Measurements from ENCODE around the gene PCNX1.

PCNX1 gene

DNA sequence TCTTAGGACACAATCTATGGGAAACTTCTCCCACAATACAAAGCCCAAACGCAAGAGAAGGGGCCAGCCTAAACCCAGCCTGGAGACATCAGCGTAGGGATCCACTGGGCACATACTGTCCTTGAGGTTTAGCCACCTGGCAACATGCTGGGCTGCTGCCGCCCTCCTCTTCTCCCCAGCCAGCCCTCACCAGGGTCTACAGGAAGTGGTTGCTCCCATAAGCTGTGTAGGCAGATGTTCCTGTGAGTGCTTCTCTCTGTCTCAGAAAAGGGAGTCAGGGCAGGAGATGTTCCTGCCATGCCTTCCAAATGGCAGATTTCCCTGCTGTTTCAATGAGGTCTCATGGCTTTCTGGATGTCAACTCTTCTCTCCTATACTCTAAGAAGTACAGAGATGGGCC, 241.4 kb downstream of the PCNX1 start:
- TF ChIP-seq ZC3H10 (CRISPR knock-in tag; IDR thresholded peaks at IDR 0.05) (no peak), BACH2 (CRISPR knock-in tag; IDR thresholded peaks at IDR 0.05; ENCODE audit: borderline replicate concordance) (no peak), TCF4 (CRISPR knock-in tag; IDR thresholded peaks at IDR 0.05; ENCODE audit: borderline replicate concordance) (no peak), ZFP3 (CRISPR knock-in tag; IDR thresholded peaks at IDR 0.05) (no peak), ZNF565 (CRISPR knock-in tag; conservative IDR thresholded peaks at IDR 0.05; ENCODE audit: low read depth) (no peak)
- TF ChIP-seq, protein P1, sequence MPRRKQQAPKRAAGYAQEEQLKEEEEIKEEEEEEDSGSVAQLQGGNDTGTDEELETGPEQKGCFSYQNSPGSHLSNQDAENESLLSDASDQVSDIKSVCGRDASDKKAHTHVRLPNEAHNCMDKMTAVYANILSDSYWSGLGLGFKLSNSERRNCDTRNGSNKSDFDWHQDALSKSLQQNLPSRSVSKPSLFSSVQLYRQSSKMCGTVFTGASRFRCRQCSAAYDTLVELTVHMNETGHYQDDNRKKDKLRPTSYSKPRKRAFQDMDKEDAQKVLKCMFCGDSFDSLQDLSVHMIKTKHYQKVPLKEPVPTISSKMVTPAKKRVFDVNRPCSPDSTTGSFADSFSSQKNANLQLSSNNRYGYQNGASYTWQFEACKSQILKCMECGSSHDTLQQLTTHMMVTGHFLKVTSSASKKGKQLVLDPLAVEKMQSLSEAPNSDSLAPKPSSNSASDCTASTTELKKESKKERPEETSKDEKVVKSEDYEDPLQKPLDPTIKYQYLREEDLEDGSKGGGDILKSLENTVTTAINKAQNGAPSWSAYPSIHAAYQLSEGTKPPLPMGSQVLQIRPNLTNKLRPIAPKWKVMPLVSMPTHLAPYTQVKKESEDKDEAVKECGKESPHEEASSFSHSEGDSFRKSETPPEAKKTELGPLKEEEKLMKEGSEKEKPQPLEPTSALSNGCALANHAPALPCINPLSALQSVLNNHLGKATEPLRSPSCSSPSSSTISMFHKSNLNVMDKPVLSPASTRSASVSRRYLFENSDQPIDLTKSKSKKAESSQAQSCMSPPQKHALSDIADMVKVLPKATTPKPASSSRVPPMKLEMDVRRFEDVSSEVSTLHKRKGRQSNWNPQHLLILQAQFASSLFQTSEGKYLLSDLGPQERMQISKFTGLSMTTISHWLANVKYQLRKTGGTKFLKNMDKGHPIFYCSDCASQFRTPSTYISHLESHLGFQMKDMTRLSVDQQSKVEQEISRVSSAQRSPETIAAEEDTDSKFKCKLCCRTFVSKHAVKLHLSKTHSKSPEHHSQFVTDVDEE (CRISPR knock-in tag; IDR thresholded peaks at IDR 0.05) = no peak
- no peak for ATAC-seq

DNA sequence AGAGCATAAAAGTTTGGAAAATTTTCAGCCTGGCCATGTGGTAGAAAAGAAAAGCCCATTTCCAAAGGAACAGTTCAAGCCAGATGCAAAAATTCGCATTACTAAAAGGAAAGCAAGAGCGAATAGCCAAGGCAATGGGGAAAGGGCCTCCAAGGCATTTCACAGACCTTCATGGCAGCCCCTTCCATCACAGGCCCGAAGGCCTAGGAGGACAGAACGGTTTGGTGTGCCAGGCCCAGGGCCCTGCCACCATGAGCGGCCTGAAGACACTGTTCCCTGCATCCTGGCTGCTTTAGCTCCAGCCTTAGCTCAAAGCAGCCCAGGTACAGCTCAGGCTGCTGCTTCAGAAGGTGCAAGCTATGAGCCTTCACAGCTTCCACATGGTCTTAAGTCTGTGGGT, 243.5 kb downstream of the PCNX1 start:
- no peak for TF ChIP-seq ARNTL (CRISPR knock-in tag; IDR thresholded peaks at IDR 0.05; ENCODE audit: borderline replicate concordance, low read depth)
- no peak for TF ChIP-seq BACH2 (CRISPR knock-in tag; IDR thresholded peaks at IDR 0.05; ENCODE audit: borderline replicate concordance)
- TF ChIP-seq ZNF8 (CRISPR knock-in tag; IDR thresholded peaks at IDR 0.05) = no peak
- no peak for TF ChIP-seq SNAI2 (CRISPR knock-in tag; IDR thresholded peaks at IDR 0.05)
- ATAC-seq = no peak

DNA sequence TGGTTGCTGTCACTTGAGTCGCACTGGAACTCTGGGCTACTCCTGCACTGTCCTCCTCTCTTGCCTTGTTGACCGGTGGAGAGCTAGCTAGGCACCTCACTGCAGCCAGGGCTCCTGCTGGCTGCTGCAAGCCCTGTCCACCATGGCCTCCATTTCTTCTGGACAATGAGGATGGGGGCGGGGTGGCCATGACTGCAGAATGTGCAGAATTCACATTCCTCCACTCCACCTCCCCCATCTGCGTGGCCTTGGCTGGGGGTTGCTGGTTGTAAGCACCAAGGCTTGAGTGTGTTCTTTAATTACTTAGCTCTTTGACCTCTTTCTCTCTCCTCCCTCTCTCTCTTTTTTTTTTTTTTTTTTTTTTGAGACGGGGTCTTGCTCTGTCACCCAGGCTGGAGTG, 248.5 kb downstream of the PCNX1 start:
- ATAC-seq = no peak
- TF ChIP-seq, protein P2, sequence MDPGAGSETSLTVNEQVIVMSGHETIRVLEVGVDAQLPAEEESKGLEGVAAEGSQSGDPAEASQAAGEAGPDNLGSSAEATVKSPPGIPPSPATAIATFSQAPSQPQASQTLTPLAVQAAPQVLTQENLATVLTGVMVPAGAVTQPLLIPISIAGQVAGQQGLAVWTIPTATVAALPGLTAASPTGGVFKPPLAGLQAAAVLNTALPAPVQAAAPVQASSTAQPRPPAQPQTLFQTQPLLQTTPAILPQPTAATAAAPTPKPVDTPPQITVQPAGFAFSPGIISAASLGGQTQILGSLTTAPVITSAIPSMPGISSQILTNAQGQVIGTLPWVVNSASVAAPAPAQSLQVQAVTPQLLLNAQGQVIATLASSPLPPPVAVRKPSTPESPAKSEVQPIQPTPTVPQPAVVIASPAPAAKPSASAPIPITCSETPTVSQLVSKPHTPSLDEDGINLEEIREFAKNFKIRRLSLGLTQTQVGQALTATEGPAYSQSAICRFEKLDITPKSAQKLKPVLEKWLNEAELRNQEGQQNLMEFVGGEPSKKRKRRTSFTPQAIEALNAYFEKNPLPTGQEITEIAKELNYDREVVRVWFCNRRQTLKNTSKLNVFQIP (CRISPR knock-in tag; IDR thresholded peaks at IDR 0.05; ENCODE audit: borderline replicate concordance, low read depth) = no peak
- TF ChIP-seq ZNF8 (CRISPR knock-in tag; IDR thresholded peaks at IDR 0.05) = no peak

DNA sequence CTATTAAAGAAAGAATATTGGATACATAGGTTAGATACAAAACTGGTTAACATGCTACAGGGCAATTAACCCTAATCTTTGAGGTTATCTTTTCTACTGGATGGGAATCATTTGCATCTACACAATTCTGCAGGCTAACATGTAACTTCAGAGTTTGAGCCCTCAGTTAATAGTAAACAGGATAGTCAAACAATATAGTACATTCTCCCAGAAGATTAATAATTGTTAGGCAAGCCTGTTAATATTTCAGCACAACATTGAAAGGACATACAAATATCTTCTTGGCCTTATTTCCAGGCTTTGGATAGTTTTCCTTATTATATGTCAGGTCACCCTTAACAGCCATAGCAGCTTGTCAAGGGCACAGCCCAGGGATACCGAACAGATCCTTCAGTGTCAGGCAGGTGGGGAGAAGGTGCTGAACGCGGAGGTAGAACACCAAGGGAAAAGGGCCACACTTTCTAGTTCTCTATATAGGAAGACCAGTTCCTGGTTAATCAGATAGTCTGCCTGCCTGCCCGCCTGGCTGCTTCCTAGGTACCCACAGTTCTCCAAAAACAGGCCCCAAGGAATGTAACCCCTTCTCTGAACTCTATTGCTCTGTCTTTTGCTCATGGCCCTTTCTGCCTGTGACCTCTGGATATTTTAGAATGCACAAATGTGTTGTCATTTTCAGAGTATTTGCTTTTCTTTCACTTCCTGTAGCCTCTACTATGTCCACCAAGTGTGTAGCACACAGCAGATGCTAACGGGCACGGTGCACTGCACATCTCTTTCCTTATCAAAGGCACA, 256.0 kb downstream of the PCNX1 start:
- TF ChIP-seq BACH2 (CRISPR knock-in tag; IDR thresholded peaks at IDR 0.05; ENCODE audit: borderline replicate concordance) (no peak), RARB (CRISPR knock-in tag; IDR thresholded peaks at IDR 0.05) (no peak), CSDC2 (CRISPR knock-in tag; IDR thresholded peaks at IDR 0.05) (no peak), ZNF8 (CRISPR knock-in tag; IDR thresholded peaks at IDR 0.05) (no peak), ZC3H10 (CRISPR knock-in tag; IDR thresholded peaks at IDR 0.05) (no peak), SNAI2 (CRISPR knock-in tag; IDR thresholded peaks at IDR 0.05) (no peak), GLIS3 (CRISPR knock-in tag; IDR thresholded peaks at IDR 0.05) (no peak), ZNF565 (CRISPR knock-in tag; conservative IDR thresholded peaks at IDR 0.05; ENCODE audit: low read depth) (no peak), ESRRG (CRISPR knock-in tag; IDR thresholded peaks at IDR 0.05) (no peak)
- TF ChIP-seq, protein P1 (CRISPR knock-in tag; IDR thresholded peaks at IDR 0.05) = no peak
- TF ChIP-seq, protein P3, sequence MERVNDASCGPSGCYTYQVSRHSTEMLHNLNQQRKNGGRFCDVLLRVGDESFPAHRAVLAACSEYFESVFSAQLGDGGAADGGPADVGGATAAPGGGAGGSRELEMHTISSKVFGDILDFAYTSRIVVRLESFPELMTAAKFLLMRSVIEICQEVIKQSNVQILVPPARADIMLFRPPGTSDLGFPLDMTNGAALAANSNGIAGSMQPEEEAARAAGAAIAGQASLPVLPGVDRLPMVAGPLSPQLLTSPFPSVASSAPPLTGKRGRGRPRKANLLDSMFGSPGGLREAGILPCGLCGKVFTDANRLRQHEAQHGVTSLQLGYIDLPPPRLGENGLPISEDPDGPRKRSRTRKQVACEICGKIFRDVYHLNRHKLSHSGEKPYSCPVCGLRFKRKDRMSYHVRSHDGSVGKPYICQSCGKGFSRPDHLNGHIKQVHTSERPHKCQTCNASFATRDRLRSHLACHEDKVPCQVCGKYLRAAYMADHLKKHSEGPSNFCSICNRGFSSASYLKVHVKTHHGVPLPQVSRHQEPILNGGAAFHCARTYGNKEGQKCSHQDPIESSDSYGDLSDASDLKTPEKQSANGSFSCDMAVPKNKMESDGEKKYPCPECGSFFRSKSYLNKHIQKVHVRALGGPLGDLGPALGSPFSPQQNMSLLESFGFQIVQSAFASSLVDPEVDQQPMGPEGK (CRISPR knock-in tag; IDR thresholded peaks at IDR 0.05; ENCODE audit: borderline replicate concordance) = no peak
- no peak for ATAC-seq

Data from SK-N-SH treated with all-trans-retinoic acid at 6 μM for 48 hours (cell line).